HG03460 (cell line): ENCODE results near the gene COQ9.
"Not testable (repeated sequence)": the region's sequence is repeated elsewhere in the genome, so short reads cannot be mapped to it uniquely, and the experiment has no call there.

Experiments used
- ATAC-seq: cut with Tn5 transposase; IDR thresholded peaks from one replicate; pipeline ENCODE4 v1.9.1; 2021; ENCODE audit not compliant: unreplicated experiment

Gene COQ9

GRCh38 chr16:57447186-57447962 lies at the start of gene COQ9, which contains the start of gene CIAPIN1:
Gene COQ9, plus strand, starts transcription at chr16:57447479. Its CDS starts 27 bp downstream, at chr16:57447506.
Gene CIAPIN1, minus strand, starts transcription at chr16:57447385. Its CDS starts 6,457 bp downstream, at chr16:57440928.
- ATAC-seq: peak; percentile 97

GRCh38 chr16:57397493-57397892 lies 49.8 kb upstream of the COQ9 start:
- ATAC-seq: not testable (repeated sequence)

- ATAC-seq: no peak
Observed at GRCh38 chr16:57401943-57402640, 45.2 kb upstream of the COQ9 start.

- no peak for ATAC-seq
Observed at GRCh38 chr16:57403965-57404817, 43.1 kb upstream of the COQ9 start, which contains the start of gene CCL17. Gene CCL17, plus strand, starts transcription at chr16:57404767. Its CDS starts 9,166 bp downstream, at chr16:57413933.

GRCh38 chr16:57405097-57405496 lies 42.2 kb upstream of the COQ9 start:
- ATAC-seq: no peak

GRCh38 chr16:57406881-57407280 lies 40.4 kb upstream of the COQ9 start:
- no peak for ATAC-seq

GRCh38 chr16:57407521-57408353 lies 39.5 kb upstream of the COQ9 start:
- ATAC-seq: no peak

GRCh38 chr16:57409065-57409464 lies 38.2 kb upstream of the COQ9 start:
- no peak for ATAC-seq

GRCh38 chr16:57409870-57410587 lies 37.2 kb upstream of the COQ9 start:
- no peak for ATAC-seq

GRCh38 chr16:57411362-57411976 lies 35.8 kb upstream of the COQ9 start:
- no peak for ATAC-seq

GRCh38 chr16:57412584-57412983 lies 34.7 kb upstream of the COQ9 start:
- no peak for ATAC-seq

- ATAC-seq: peak; percentile 69
Observed at GRCh38 chr16:57413301-57413730, 34.0 kb upstream of the COQ9 start.

- no peak for ATAC-seq
Observed at GRCh38 chr16:57413733-57414132, 33.5 kb upstream of the COQ9 start.

- ATAC-seq: no peak
Observed at GRCh38 chr16:57416084-57416483, 31.2 kb upstream of the COQ9 start.

GRCh38 chr16:57419506-57419905 lies 27.8 kb upstream of the COQ9 start:
- ATAC-seq: no peak

GRCh38 chr16:57422026-57422944 lies 25.0 kb upstream of the COQ9 start:
- no peak for ATAC-seq

GRCh38 chr16:57423152-57423551 lies 24.1 kb upstream of the COQ9 start:
- ATAC-seq: no peak

GRCh38 chr16:57424583-57424982 lies 22.7 kb upstream of the COQ9 start:
- no peak for ATAC-seq
